Spleen (tissue), 7 donors: ENCODE measurements around the gene PROM2.

Experiments
- CTCF ChIP-seq, 11 experiments: fragments of 200-600 bp in 7 of 11; fragments of 450-650 bp in 4 of 11; sonication (generic) in 4 of 11; IDR thresholded peaks in 8 of 11; conservative IDR thresholded peaks in 3 of 11; 1 replicate in 7 of 11; 2 replicates in 4 of 11; pipeline versions ENCODE4 v1.4.0 to v1.8.0; 2016 to 2021; ENCODE audit warnings: antibody characterized with exemption in 11 of 11, inconsistent platforms in 4 of 11, mild to moderate bottlenecking in 1 of 11
- POLR2A ChIP-seq, 3 donors: fragments of 450-650 bp; IDR thresholded peaks; one replicate each; pipeline ENCODE4 v1.5.1; 2017; ENCODE audit warnings: antibody characterized with exemption in 3 of 3, mild to moderate bottlenecking in 1 of 3
- POLR2AphosphoS5 ChIP-seq, 3 donors: sonication (generic); formaldehyde crosslinking; IDR thresholded peaks; one replicate each; pipeline ENCODE4 v1.5.1; 2017; ENCODE audit warnings: antibody characterized with exemption in 3 of 3
- donor health status: DM: no; HTN: no; CAD: no; lungs with moderate emphysema.
- donor health status: DM: no; HTN: no; CAD: no.
- donor health status: DM: no; HTN: no; CAD: no.

GRCh38 chr2:95326433-95327140 is 52.3 kb downstream of the PROM2 start:
- TF ChIP-seq CTCF (IDR thresholded peaks at IDR 0.05 in 8 of 11, conservative IDR thresholded peaks at IDR 0.05 in 3 of 11) (no peak), POLR2A (IDR thresholded peaks at IDR 0.05) (no peak), POLR2AphosphoS5 (IDR thresholded peaks at IDR 0.05) (no peak)
